OCI-LY3 (cell line): ENCODE measurements around the gene TGOLN2.

ENCODE experiments used
- EZH2phosphoT487 ChIP-seq: fragments of 200-600 bp; shearing (Covaris generic); IDR thresholded peaks from 2 replicates; pipeline ENCODE4 v1.6.1; 2018; ENCODE audit warnings: antibody characterized with exemption, mixed run types, low read depth
- TF ChIP-seq, protein P1 (sequence below): fragments of 200-600, 300-600 bp; sonication (generic); IDR thresholded peaks from 2 replicates; pipeline ENCODE4 v1.5.1; 2014; ENCODE audit warnings: antibody characterized with exemption, low read length, low read depth

- TF ChIP-seq, protein P1, sequence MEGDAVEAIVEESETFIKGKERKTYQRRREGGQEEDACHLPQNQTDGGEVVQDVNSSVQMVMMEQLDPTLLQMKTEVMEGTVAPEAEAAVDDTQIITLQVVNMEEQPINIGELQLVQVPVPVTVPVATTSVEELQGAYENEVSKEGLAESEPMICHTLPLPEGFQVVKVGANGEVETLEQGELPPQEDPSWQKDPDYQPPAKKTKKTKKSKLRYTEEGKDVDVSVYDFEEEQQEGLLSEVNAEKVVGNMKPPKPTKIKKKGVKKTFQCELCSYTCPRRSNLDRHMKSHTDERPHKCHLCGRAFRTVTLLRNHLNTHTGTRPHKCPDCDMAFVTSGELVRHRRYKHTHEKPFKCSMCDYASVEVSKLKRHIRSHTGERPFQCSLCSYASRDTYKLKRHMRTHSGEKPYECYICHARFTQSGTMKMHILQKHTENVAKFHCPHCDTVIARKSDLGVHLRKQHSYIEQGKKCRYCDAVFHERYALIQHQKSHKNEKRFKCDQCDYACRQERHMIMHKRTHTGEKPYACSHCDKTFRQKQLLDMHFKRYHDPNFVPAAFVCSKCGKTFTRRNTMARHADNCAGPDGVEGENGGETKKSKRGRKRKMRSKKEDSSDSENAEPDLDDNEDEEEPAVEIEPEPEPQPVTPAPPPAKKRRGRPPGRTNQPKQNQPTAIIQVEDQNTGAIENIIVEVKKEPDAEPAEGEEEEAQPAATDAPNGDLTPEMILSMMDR: no peak
- no peak for TF ChIP-seq EZH2phosphoT487
Observed at GRCh38 chr2:85310330-85310729, 17.5 kb downstream of the TGOLN2 start.
